HepG2 (cell line): ENCODE data around the gene BAHD1. TPM values are rescaled to one million over a fixed set of nuclear protein-coding genes. Genes with fewer than 3 reads are reported as not detected.

Experiments used
- ATAC-seq: fragments of 200-7000 bp; cut with Tn5 transposase; 3 replicates; pipeline ENCODE4 v1.9.1; 2020; ENCODE audit warnings: mild to moderate bottlenecking, moderate library complexity
- BruUV-seq: library from RNA; stranded (reverse); fragments of 400-500 nt; replicated peaks from 2 replicates; lab custom pipeline; 2021; lab: Mats Ljungman, UMichigan
- CTCF ChIA-PET: fragments of 300-600 bp; formaldehyde crosslinking; extraction: SDS; loops from one replicate; lab custom pipeline; 2021; ENCODE audit warnings: low total read pairs, inconsistent platforms, low intra/inter-chr PET ratio; lab: Yijun Ruan, JAX
- POLR2A ChIA-PET: fragments of 350-600 bp; sonication (Branson Sonifier 250); formaldehyde crosslinking; loops from one replicate; lab custom pipeline; 2020; ENCODE audit warnings: antibody characterized with exemption, inconsistent platforms; lab: Yijun Ruan, JAX
- DNase-seq: peaks from one replicate; pipeline ENCODE4 v3.0.0-alpha.2; 2015; ENCODE audit warnings: low spot score
- FAIRE-seq: peaks from 3 replicates; lab custom pipeline; 2011; peaks lifted over from hg19 to GRCh38; lab: Jason Lieb, UNC
- H2AFZ ChIP-seq: one replicate; pipeline ENCODE4 v1.6.1; 2011; ENCODE audit warnings: low read length, inconsistent platforms
- H3K27ac ChIP-seq: fragments of 300-600 bp; 3 replicates; pipeline ENCODE4 v1.8.0; 2011; ENCODE audit warnings: mixed run types, mild to moderate bottlenecking, mixed read lengths, low read length, inconsistent platforms; ENCODE audit not compliant: insufficient read depth; ENCODE audit errors: extremely low read length
- H3K27me3 ChIP-seq, 2 experiments: fragments of 200-600 bp in 1 of 2; 2 replicates in 1 of 2; 3 replicates in 1 of 2; pipeline versions ENCODE4 v1.6.0 to v1.8.0; 2011; ENCODE audit warnings: low read length in 2 of 2, mild to moderate bottlenecking in 2 of 2, moderate library complexity in 2 of 2, inconsistent platforms in 1 of 2; ENCODE audit not compliant: insufficient read depth in 2 of 2, control insufficient read depth in 1 of 2
- H3K36me3 ChIP-seq, 2 experiments: fragments of 200-600 bp in 1 of 2; replicated peaks in 1 of 2; 2 replicates in 1 of 2; 3 replicates in 1 of 2; pipeline versions ENCODE4 v1.5.1 to v1.8.0; 2011; ENCODE audit warnings: low read length in 2 of 2, inconsistent platforms in 1 of 2; ENCODE audit not compliant: insufficient read depth in 2 of 2, control insufficient read depth in 1 of 2
- H3K4me1 ChIP-seq: 2 replicates; pipeline ENCODE4 v1.5.1; 2012; ENCODE audit warnings: low read length, inconsistent platforms; ENCODE audit not compliant: insufficient read depth
- H3K4me2 ChIP-seq: 2 replicates; pipeline ENCODE4 v1.6.0; 2011; ENCODE audit warnings: low read depth, low read length, inconsistent platforms
- H3K4me3 ChIP-seq, 3 experiments: fragments of 200-600 bp in 1 of 3; sonication (generic), shearing (Covaris generic) in 1 of 3; replicated peaks in 1 of 3; 2 replicates each; pipeline ENCODE4 v1.5.1; 2011 to 2016; ENCODE audit warnings: low read length in 3 of 3, inconsistent platforms in 2 of 3, low read depth in 2 of 3, mild to moderate bottlenecking in 2 of 3, control low read depth in 1 of 3, mixed read lengths in 1 of 3; ENCODE audit not compliant: insufficient read depth in 1 of 3
- H3K79me2 ChIP-seq: one replicate; pipeline ENCODE4 v1.6.1; 2011; ENCODE audit warnings: low read length, inconsistent platforms; ENCODE audit not compliant: insufficient read depth
- H3K9ac ChIP-seq: 2 replicates; pipeline ENCODE4 v1.6.0; 2011; ENCODE audit warnings: mild to moderate bottlenecking, low read depth, low read length, inconsistent platforms; ENCODE audit not compliant: insufficient read depth
- H3K9me3 ChIP-seq: 2 replicates; pipeline ENCODE4 v1.5.1; 2012; ENCODE audit warnings: mild to moderate bottlenecking, low read length
- H4K20me1 ChIP-seq: 2 replicates; pipeline ENCODE4 v1.6.0; 2011; ENCODE audit warnings: inconsistent platforms, mild to moderate bottlenecking, low read length, moderate library complexity; ENCODE audit not compliant: insufficient read depth
- ATF7 ChIP-seq, 2 experiments: fragments of 450-650 bp in 1 of 2; sonication (generic) in 1 of 2; formaldehyde crosslinking in 1 of 2; IDR thresholded peaks; 2 replicates each; pipeline versions ENCODE4 v1.4.0 to v1.6.1; 2016 to 2020; ENCODE audit warnings: antibody characterized with exemption in 1 of 2, mild to moderate bottlenecking in 1 of 2, missing genetic modification reagents in 1 of 2
- EP300 ChIP-seq, 3 experiments: sonication (generic) in 1 of 3; formaldehyde crosslinking in 1 of 3; IDR thresholded peaks; 2 replicates each; pipeline versions ENCODE4 v1.5.1 to v1.6.1; 2011 to 2020; ENCODE audit warnings: low read depth in 2 of 3, low read length in 2 of 3, borderline replicate concordance in 1 of 3, improper control_type of control experiment in 1 of 3, mild to moderate bottlenecking in 1 of 3, missing genetic modification reagents in 1 of 3, moderate library complexity in 1 of 3
- HOXD1 ChIP-seq: sonication (generic); formaldehyde crosslinking; IDR thresholded peaks from 2 replicates; pipeline ENCODE4 v1.5.0; 2020; ENCODE audit warnings: missing genetic modification reagents
- JUNB ChIP-seq: sonication (generic); formaldehyde crosslinking; IDR thresholded peaks from 2 replicates; pipeline ENCODE4 v1.8.0; 2022; ENCODE audit warnings: missing genetic modification reagents, mild to moderate bottlenecking, borderline replicate concordance
- MED1 ChIP-seq: sonication (generic); formaldehyde crosslinking; IDR thresholded peaks from 2 replicates; pipeline ENCODE4 v1.4.0; 2020; ENCODE audit warnings: missing genetic modification reagents
- MTA1 ChIP-seq: sonication (generic); formaldehyde crosslinking; IDR thresholded peaks from 2 replicates; pipeline ENCODE4 v1.4.0; 2020; ENCODE audit warnings: missing genetic modification reagents, mild to moderate bottlenecking, borderline replicate concordance
- MTA3 ChIP-seq: sonication (generic); formaldehyde crosslinking; IDR thresholded peaks from 2 replicates; pipeline ENCODE4 v1.4.0; 2020; ENCODE audit warnings: missing genetic modification reagents
- MYNN ChIP-seq: sonication (generic); formaldehyde crosslinking; IDR thresholded peaks from 2 replicates; pipeline ENCODE4 v1.4.0; 2020; ENCODE audit warnings: mild to moderate bottlenecking, low read depth, missing genetic modification reagents
- NAIF1 ChIP-seq: sonication (generic); formaldehyde crosslinking; IDR thresholded peaks from 2 replicates; pipeline ENCODE4 v1.5.0; 2020; ENCODE audit warnings: mild to moderate bottlenecking, missing genetic modification reagents, borderline replicate concordance
- PRDM15 ChIP-seq: sonication (generic); formaldehyde crosslinking; IDR thresholded peaks from 2 replicates; pipeline ENCODE4 v1.4.0; 2020; ENCODE audit warnings: missing genetic modification reagents
- RAD21 ChIP-seq: fragments of 450-650 bp; formaldehyde crosslinking; IDR thresholded peaks from 2 replicates; pipeline ENCODE4 v1.5.0; 2020; ENCODE audit warnings: mild to moderate bottlenecking
- SAP130 ChIP-seq: IDR thresholded peaks from 2 replicates; pipeline ENCODE4 v1.6.1; 2016; ENCODE audit warnings: low read depth
- THAP9 ChIP-seq: sonication (generic); formaldehyde crosslinking; IDR thresholded peaks from 2 replicates; pipeline ENCODE4; 2020; ENCODE audit warnings: missing genetic modification reagents, mild to moderate bottlenecking, borderline replicate concordance
- ZNF570 ChIP-seq: sonication (generic); formaldehyde crosslinking; IDR thresholded peaks from 2 replicates; pipeline ENCODE4 v1.4.0; 2020; ENCODE audit warnings: mild to moderate bottlenecking, missing genetic modification reagents, borderline replicate concordance
- ZNF660 ChIP-seq: sonication (generic); formaldehyde crosslinking; IDR thresholded peaks from 2 replicates; pipeline ENCODE4 v1.5.1; 2020; ENCODE audit warnings: mild to moderate bottlenecking, low read depth, missing genetic modification reagents, borderline replicate concordance
- ZNF883 ChIP-seq: sonication (generic); formaldehyde crosslinking; IDR thresholded peaks from 2 replicates; pipeline ENCODE4 v1.5.1; 2020; ENCODE audit warnings: mild to moderate bottlenecking, missing genetic modification reagents; ENCODE audit errors: not compliant biosample characterization
- WGBS: methylation state at CpG from one replicate; pipeline ENCODE4 v1.1.6; 2017; ENCODE audit warnings: low lambda C conversion rate; 5-methylcytosine and 5-hydroxymethylcytosine counted together
- in situ Hi-C: cut with HindIII; loops from 2 replicates; pipeline ENCODE4 v1.10.0; 2017; ENCODE audit warnings: low pct_unique_long_range_greater_than_20kb; ENCODE audit not compliant: extremely low pct_ligation_motif_present
- intact Hi-C: fragments of 100-400 bp; cut with micrococcal nuclease; formaldehyde crosslinking; loops from one replicate; pipeline ENCODE4 v1.10.0; 2022; ENCODE audit not compliant: unreplicated experiment
- polyA plus RNA-seq, 8 experiments: library from polyadenylated mRNA; depleted of rRNA in 3 of 8; stranded (reverse) in 7 of 8; unstranded in 1 of 8; fragments of >200 nt; fragmentation: Illumina TruSeq in 4 of 8; extraction: Trizol in 4 of 8; gene quantifications; 2 replicates each; pipeline versions ENCODE4 v1.2.1 to v1.2.3, GENCODE V29; 2011 to 2016; ENCODE audit warnings: low read depth in 4 of 8, missing spikeins in 1 of 8, mixed read lengths in 1 of 8; ENCODE audit not compliant: insufficient read depth in 1 of 8
- total RNA-seq, 5 experiments: library from RNA; depleted of rRNA; stranded (reverse); fragments of >200 nt; fragmentation: Illumina TruSeq; extraction: Trizol; gene quantifications; 2 replicates each; pipeline ENCODE4 v1.2.3, GENCODE V29; 2016; ENCODE audit warnings: low read depth in 1 of 5

BAHD1 gene
- total and polyA plus RNA-seq, 2 of the 13 experiments (the other 11 are each of a cell fraction or from before 2014, with no cell fraction given) = 3.3 to 8.7 TPM

DNA sequence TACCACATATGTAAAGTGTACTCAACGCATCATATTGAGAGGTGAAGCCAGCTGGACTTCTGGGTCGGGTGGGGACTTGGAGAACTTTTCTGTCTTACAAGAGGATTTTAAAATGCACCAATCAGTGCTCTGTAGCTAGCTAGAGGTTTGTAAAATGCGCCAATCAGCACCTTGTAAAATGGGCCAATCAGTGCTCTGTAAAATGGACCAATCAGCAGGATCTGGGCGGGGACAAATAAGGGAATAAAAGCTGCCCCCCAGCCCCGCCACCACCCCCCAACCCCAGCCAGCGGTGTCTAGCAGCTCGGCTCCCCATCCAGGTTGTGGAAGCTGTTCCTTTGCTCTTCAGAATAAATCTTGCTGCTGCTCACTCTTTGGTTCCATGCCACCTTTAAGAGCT lies 41.4 kb upstream of the BAHD1 start:
- Histone ChIP-seq H3K4me1 (no peaks in the 10 kb centered on the region), H3K79me2 (no peaks in the 10 kb centered on the region), H3K27me3 (no peaks in the 10 kb centered on the region), H2AFZ (no peak overlapping the region), H3K36me3 (no peaks in the 10 kb centered on the region), H3K27ac (no peak overlapping the region), H3K4me2 (no peak overlapping the region), H3K4me3 (no peak overlapping the region), H3K9ac (no peak overlapping the region)
- WGBS = 68% methylated on average over 7 of the region's 7 CpGs
- no TSS peak for BruUV-seq
- CTCF ChIA-PET = no interaction called here
- no peak for FAIRE-seq
- TF ChIP-seq MTA1 (CRISPR knock-in tag) (no peak), ZNF883 (CRISPR knock-in tag) (no peak), ZNF570 (CRISPR knock-in tag) (no peak), MED1 (CRISPR knock-in tag) (no peak), MTA3 (CRISPR knock-in tag) (no peak), JUNB (CRISPR knock-in tag) (no peak), SAP130 (CRISPR knock-in tag) (no peak), PRDM15 (no peak), MYNN (CRISPR knock-in tag) (no peak), HOXD1 (CRISPR knock-in tag) (no peak), NAIF1 (no peak), RAD21 (CRISPR knock-in tag) (no peak), ATF7 (IDR thresholded peaks at IDR 0.05) (no peak), ATF7 (CRISPR knock-in tag; IDR thresholded peaks at IDR 0.05) (no peak), ZNF660 (CRISPR knock-in tag) (no peak), THAP9 (CRISPR knock-in tag) (no peak), EP300 (IDR thresholded peaks at IDR 0.05; ENCODE audit: low read depth in 2 of 2, low read length in 2 of 2) (no peak), EP300 (CRISPR knock-in tag; IDR thresholded peaks at IDR 0.05; ENCODE audit: borderline replicate concordance) (no peak)
- TF ChIP-seq, all 625 proteins: peak for 0
- intact Hi-C loops (no loop called here), in situ Hi-C loops (no loop called here)
- Histone ChIP-seq H4K20me1 (no peaks in the 10 kb centered on the region), H3K9me3 (no peaks in the 10 kb centered on the region)
- ATAC-seq (no peak), DNase-seq (no peak)
- POLR2A ChIA-PET = interaction anchor here (0.7 kb wide), 2 partner anchors 10 to 12 kb away, joined by 3 read pairs; no protein-coding TSS in a partner anchor
